GM12878 (cell line): ENCODE data around the gene NCKAP5. TPM values are rescaled to one million over a fixed set of nuclear protein-coding genes. Genes with fewer than 3 reads are reported as not detected.

Experiments used
- ATAC-seq: fragments of 200-7000 bp; cut with Tn5 transposase; 3 replicates; pipeline ENCODE4 v1.9.1; 2020; ENCODE audit warnings: mild to moderate bottlenecking, moderate library complexity
- BruUV-seq: library from RNA; stranded (reverse); fragments of 400-500 nt; replicated peaks from 2 replicates; lab custom pipeline; 2021; lab: Mats Ljungman, UMichigan
- CTCF ChIA-PET: fragments of 300-600 bp; sonication (Branson Sonifier 250); formaldehyde crosslinking; extraction: SDS; loops from one replicate; lab custom pipeline; 2021; ENCODE audit warnings: inconsistent platforms; lab: Yijun Ruan, JAX
- POLR2A ChIA-PET: fragments of 350-600 bp; formaldehyde crosslinking; extraction: SDS; loops from one replicate; lab custom pipeline; 2021; ENCODE audit warnings: inconsistent platforms; lab: Charles Lee
- RAD21 ChIA-PET: fragments of 300-600 bp; sonication (Branson Sonifier 250); formaldehyde crosslinking; loops from one replicate; lab custom pipeline; 2023; ENCODE audit warnings: antibody characterized with exemption; ENCODE audit not compliant: unreplicated experiment; lab: Charles Lee
- SMC1A ChIA-PET: fragments of 300-600 bp; sonication (Branson Sonifier 250); formaldehyde crosslinking; loops from one replicate; lab custom pipeline; 2023; ENCODE audit not compliant: unreplicated experiment, uncharacterized antibody; lab: Charles Lee
- DNase-seq: peaks from one replicate; pipeline ENCODE4 v3.0.0-alpha.2; 2011; ENCODE audit warnings: low read depth, low spot score
- FAIRE-seq: peaks from 3 replicates; lab custom pipeline; 2011; peaks lifted over from hg19 to GRCh38; lab: Jason Lieb, UNC
- H2AFZ ChIP-seq: 2 replicates; pipeline ENCODE4 v1.6.0; 2011; ENCODE audit warnings: low read depth, low read length, control low read depth; ENCODE audit not compliant: control insufficient read depth
- H3K27ac ChIP-seq: 2 replicates; pipeline ENCODE4 v1.5.1; 2011; ENCODE audit warnings: control low read depth; ENCODE audit not compliant: control insufficient read depth, insufficient read depth
- H3K27me3 ChIP-seq, 2 experiments: replicated peaks in 1 of 2; 2 replicates each; pipeline versions ENCODE4 v1.6.0 to v1.6.1; 2011; ENCODE audit warnings: low read length in 1 of 2; ENCODE audit not compliant: control insufficient read depth in 2 of 2, insufficient read depth in 2 of 2
- H3K36me3 ChIP-seq, 2 experiments: 2 replicates each; pipeline ENCODE4 v1.5.1; 2011; ENCODE audit warnings: low read length in 1 of 2; ENCODE audit not compliant: control insufficient read depth in 2 of 2, insufficient read depth in 2 of 2
- H3K4me1 ChIP-seq: 2 replicates; pipeline ENCODE4 v1.6.1; 2011; ENCODE audit warnings: mild to moderate bottlenecking, low read length, moderate library complexity, mixed read lengths; ENCODE audit not compliant: control insufficient read depth, insufficient read depth
- H3K4me2 ChIP-seq: 2 replicates; pipeline ENCODE4 v1.6.0; 2011; ENCODE audit warnings: control low read depth; ENCODE audit not compliant: control insufficient read depth, insufficient read depth
- H3K4me3 ChIP-seq: fragments of 200-600 bp; sonication (generic); 2 replicates; pipeline ENCODE4 v1.5.1; 2016
- H3K79me2 ChIP-seq: 2 replicates; pipeline ENCODE4 v1.6.0; 2011; ENCODE audit warnings: low read length; ENCODE audit not compliant: control insufficient read depth, insufficient read depth
- H3K9ac ChIP-seq: 2 replicates; pipeline ENCODE4 v1.8.0; 2011; ENCODE audit warnings: low read length, control low read depth, mixed read lengths; ENCODE audit not compliant: control insufficient read depth, insufficient read depth
- H3K9me3 ChIP-seq: replicated peaks from 3 replicates; pipeline ENCODE4 v1.5.1; 2011; ENCODE audit warnings: mild to moderate bottlenecking, low read length; ENCODE audit not compliant: control insufficient read depth, insufficient read depth
- H4K20me1 ChIP-seq: 2 replicates; pipeline ENCODE4 v1.6.0; 2011; ENCODE audit not compliant: control insufficient read depth, insufficient read depth
- BMI1 ChIP-seq: fragments of 450-650 bp; IDR thresholded peaks from 2 replicates; pipeline ENCODE4 v1.6.1; 2016; ENCODE audit warnings: mild to moderate bottlenecking, moderate library complexity, borderline replicate concordance
- EP300 ChIP-seq, 2 experiments: fragments of 150-350 bp in 1 of 2; IDR thresholded peaks; 2 replicates each; pipeline ENCODE4 v1.6.1; 2011 to 2012; ENCODE audit warnings: low read depth in 2 of 2, low read length in 2 of 2, borderline replicate concordance in 1 of 2, improper control_type of control experiment in 1 of 2, inconsistent platforms in 1 of 2; ENCODE audit not compliant: control insufficient read depth in 1 of 2
- GATAD2B ChIP-seq: fragments of 450-650 bp; conservative IDR thresholded peaks from 2 replicates; pipeline ENCODE4 v1.6.1; 2017; ENCODE audit warnings: low read depth, mild to moderate bottlenecking, moderate library complexity
- KAT2A ChIP-seq: conservative IDR thresholded peaks from 2 replicates; pipeline ENCODE4 v1.6.1; 2011; ENCODE audit warnings: low read depth, low read length; ENCODE audit not compliant: control insufficient read depth
- NFYB ChIP-seq: IDR thresholded peaks from 2 replicates; pipeline ENCODE4 v1.6.1; 2011; ENCODE audit warnings: low read depth, mild to moderate bottlenecking, low read length, improper control_type of control experiment, moderate library complexity; ENCODE audit not compliant: insufficient read depth
- ZNF217 ChIP-seq: fragments of 450-650 bp; IDR thresholded peaks from 2 replicates; pipeline ENCODE4 v1.6.1; 2017; ENCODE audit warnings: antibody characterized with exemption, mild to moderate bottlenecking
- WGBS: methylation state at CpG from one replicate; pipeline ENCODE4 v1.1.6; 2016; ENCODE audit warnings: low lambda C conversion rate; ENCODE audit not compliant: insufficient replicate concordance, insufficient coverage; ENCODE audit errors: missing lambda C conversion rate; 5-methylcytosine and 5-hydroxymethylcytosine counted together
- in situ Hi-C: fragments of 300-500 bp; cut with MboI; formaldehyde crosslinking; loops from 9 replicates; pipeline ENCODE4 v1.14.3; 2018; ENCODE audit warnings: mixed read lengths
- intact Hi-C: fragments of 100-400 bp; cut with micrococcal nuclease; formaldehyde crosslinking; loops from one replicate; pipeline ENCODE4 v1.14.2; 2022; ENCODE audit not compliant: unreplicated experiment
- polyA plus RNA-seq, 11 experiments: library from polyadenylated mRNA; depleted of rRNA in 4 of 11; unstranded in 6 of 11; stranded (reverse) in 5 of 11; fragments of >200 nt; fragmentation: Nextera tagmentation in 4 of 11; fragmentation: Illumina TruSeq in 1 of 11; extraction: Ambion mirVana in 4 of 11; extraction: Trizol in 1 of 11; gene quantifications; 1 replicate in 1 of 11; 2 replicates in 10 of 11; pipeline versions ENCODE4 v1.2.1 to v1.2.3, GENCODE V29; 2011 to 2016; ENCODE audit warnings: inconsistent platforms in 2 of 11, missing spikeins in 2 of 11, low read depth in 1 of 11
- total RNA-seq, 4 experiments: library from RNA; depleted of rRNA in 3 of 4; stranded (reverse); fragments of >200 nt in 3 of 4; fragmentation: Illumina TruSeq in 1 of 4; extraction: Trizol in 1 of 4; gene quantifications; 2 replicates each; pipeline versions ENCODE4 v1.2.1 to v1.2.3, GENCODE V29; 2013 to 2021
- TF ChIP-seq, protein P1 (sequence below): fragments of 450-650 bp; IDR thresholded peaks from 2 replicates; pipeline ENCODE4 v1.6.1; 2017; ENCODE audit warnings: low read depth, mild to moderate bottlenecking, moderate library complexity
- TF ChIP-seq, protein P2 (sequence below): fragments of 450-650 bp; IDR thresholded peaks from 2 replicates; pipeline ENCODE4 v1.6.1; 2016; ENCODE audit warnings: mild to moderate bottlenecking, moderate library complexity, borderline replicate concordance
- TF ChIP-seq, protein P3 (sequence below): fragments of 450-650 bp; IDR thresholded peaks from 2 replicates; pipeline ENCODE4 v1.6.1; 2017; ENCODE audit warnings: mild to moderate bottlenecking, moderate library complexity
- TF ChIP-seq, protein P4 (sequence below): IDR thresholded peaks from 2 replicates; pipeline ENCODE4 v1.6.1; 2012; ENCODE audit warnings: low read depth, low read length, improper control_type of control experiment

NCKAP5 gene
- total and polyA plus RNA-seq, 10 of the 15 experiments (the other 5 are each of a cell fraction or from before 2014, with no cell fraction given) = 0.06 to 0.44 (median 0.16) TPM

DNA sequence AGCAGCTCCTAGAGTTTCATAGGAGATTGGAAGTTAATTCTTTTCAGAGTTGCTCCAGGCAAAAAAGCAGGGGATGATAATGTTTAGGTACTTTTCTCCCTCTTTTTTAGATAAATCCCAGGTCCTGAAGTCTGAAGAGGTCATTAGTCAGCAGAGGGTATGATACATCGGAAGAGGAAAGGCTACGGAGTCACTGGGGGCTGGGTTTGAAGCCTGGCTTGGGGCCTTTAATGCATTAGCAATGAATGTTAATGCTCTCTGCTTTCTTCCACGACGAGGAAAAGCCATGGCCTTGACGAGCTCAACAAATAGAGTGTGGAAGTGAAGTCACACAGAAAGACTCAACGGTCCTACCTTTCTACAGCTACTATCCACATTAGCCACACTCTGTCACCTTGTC, 235.1 kb downstream of the NCKAP5 start:
- Histone ChIP-seq H3K4me1 (no peaks in the 10 kb centered on the region), H3K4me3 (no peak overlapping the region), H3K27me3 (no peaks in the 10 kb centered on the region), H3K9ac (no peak overlapping the region), H4K20me1 (no peaks in the 10 kb centered on the region), H3K36me3 (no peaks in the 10 kb centered on the region), H3K79me2 (no peaks in the 10 kb centered on the region), H3K9me3 (no peaks in the 10 kb centered on the region), H2AFZ (no peak overlapping the region), H3K27ac (no peak overlapping the region), H3K4me2 (no peak overlapping the region)
- intact Hi-C loops = no loop called here
- DNase-seq = no peak
- ChIA-PET POLR2A (interaction anchor here (0.6 kb wide), 1 partner anchor 691 kb away, joined by 3 read pairs; no protein-coding TSS in a partner anchor), SMC1A (interaction anchor here (1.0 kb wide), 1 partner anchor 10 kb away, joined by 3 read pairs; no protein-coding TSS in a partner anchor), RAD21 (no interaction called here), CTCF (no interaction called here)
- BruUV-seq = no TSS peak
- FAIRE-seq = no peak
- in situ Hi-C loops = no loop called here
- ATAC-seq = no peak
- WGBS = under 1% methylated on average over 6 of the region's 6 CpGs
- TF ChIP-seq KAT2A (no peak), EP300 (IDR thresholded peaks at IDR 0.05; ENCODE audit: borderline replicate concordance in 1 of 2, control insufficient read depth in 1 of 2, low read depth in 2 of 2, low read length in 2 of 2) (no peak), ZNF217 (no peak), BMI1 (no peak), GATAD2B (no peak), NFYB (no peak)
- TF ChIP-seq, protein P1, sequence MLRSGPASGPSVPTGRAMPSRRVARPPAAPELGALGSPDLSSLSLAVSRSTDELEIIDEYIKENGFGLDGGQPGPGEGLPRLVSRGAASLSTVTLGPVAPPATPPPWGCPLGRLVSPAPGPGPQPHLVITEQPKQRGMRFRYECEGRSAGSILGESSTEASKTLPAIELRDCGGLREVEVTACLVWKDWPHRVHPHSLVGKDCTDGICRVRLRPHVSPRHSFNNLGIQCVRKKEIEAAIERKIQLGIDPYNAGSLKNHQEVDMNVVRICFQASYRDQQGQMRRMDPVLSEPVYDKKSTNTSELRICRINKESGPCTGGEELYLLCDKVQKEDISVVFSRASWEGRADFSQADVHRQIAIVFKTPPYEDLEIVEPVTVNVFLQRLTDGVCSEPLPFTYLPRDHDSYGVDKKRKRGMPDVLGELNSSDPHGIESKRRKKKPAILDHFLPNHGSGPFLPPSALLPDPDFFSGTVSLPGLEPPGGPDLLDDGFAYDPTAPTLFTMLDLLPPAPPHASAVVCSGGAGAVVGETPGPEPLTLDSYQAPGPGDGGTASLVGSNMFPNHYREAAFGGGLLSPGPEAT = no peak
- TF ChIP-seq, protein P2, sequence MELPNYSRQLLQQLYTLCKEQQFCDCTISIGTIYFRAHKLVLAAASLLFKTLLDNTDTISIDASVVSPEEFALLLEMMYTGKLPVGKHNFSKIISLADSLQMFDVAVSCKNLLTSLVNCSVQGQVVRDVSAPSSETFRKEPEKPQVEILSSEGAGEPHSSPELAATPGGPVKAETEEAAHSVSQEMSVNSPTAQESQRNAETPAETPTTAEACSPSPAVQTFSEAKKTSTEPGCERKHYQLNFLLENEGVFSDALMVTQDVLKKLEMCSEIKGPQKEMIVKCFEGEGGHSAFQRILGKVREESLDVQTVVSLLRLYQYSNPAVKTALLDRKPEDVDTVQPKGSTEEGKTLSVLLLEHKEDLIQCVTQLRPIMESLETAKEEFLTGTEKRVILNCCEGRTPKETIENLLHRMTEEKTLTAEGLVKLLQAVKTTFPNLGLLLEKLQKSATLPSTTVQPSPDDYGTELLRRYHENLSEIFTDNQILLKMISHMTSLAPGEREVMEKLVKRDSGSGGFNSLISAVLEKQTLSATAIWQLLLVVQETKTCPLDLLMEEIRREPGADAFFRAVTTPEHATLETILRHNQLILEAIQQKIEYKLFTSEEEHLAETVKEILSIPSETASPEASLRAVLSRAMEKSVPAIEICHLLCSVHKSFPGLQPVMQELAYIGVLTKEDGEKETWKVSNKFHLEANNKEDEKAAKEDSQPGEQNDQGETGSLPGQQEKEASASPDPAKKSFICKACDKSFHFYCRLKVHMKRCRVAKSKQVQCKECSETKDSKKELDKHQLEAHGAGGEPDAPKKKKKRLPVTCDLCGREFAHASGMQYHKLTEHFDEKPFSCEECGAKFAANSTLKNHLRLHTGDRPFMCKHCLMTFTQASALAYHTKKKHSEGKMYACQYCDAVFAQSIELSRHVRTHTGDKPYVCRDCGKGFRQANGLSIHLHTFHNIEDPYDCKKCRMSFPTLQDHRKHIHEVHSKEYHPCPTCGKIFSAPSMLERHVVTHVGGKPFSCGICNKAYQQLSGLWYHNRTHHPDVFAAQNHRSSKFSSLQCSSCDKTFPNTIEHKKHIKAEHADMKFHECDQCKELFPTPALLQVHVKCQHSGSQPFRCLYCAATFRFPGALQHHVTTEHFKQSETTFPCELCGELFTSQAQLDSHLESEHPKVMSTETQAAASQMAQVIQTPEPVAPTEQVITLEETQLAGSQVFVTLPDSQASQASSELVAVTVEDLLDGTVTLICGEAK = no peak
- TF ChIP-seq, protein P3, sequence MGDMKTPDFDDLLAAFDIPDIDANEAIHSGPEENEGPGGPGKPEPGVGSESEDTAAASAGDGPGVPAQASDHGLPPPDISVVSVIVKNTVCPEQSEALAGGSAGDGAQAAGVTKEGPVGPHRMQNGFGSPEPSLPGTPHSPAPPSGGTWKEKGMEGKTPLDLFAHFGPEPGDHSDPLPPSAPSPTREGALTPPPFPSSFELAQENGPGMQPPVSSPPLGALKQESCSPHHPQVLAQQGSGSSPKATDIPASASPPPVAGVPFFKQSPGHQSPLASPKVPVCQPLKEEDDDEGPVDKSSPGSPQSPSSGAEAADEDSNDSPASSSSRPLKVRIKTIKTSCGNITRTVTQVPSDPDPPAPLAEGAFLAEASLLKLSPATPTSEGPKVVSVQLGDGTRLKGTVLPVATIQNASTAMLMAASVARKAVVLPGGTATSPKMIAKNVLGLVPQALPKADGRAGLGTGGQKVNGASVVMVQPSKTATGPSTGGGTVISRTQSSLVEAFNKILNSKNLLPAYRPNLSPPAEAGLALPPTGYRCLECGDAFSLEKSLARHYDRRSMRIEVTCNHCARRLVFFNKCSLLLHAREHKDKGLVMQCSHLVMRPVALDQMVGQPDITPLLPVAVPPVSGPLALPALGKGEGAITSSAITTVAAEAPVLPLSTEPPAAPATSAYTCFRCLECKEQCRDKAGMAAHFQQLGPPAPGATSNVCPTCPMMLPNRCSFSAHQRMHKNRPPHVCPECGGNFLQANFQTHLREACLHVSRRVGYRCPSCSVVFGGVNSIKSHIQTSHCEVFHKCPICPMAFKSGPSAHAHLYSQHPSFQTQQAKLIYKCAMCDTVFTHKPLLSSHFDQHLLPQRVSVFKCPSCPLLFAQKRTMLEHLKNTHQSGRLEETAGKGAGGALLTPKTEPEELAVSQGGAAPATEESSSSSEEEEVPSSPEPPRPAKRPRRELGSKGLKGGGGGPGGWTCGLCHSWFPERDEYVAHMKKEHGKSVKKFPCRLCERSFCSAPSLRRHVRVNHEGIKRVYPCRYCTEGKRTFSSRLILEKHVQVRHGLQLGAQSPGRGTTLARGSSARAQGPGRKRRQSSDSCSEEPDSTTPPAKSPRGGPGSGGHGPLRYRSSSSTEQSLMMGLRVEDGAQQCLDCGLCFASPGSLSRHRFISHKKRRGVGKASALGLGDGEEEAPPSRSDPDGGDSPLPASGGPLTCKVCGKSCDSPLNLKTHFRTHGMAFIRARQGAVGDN = no peak
- TF ChIP-seq, protein P4, sequence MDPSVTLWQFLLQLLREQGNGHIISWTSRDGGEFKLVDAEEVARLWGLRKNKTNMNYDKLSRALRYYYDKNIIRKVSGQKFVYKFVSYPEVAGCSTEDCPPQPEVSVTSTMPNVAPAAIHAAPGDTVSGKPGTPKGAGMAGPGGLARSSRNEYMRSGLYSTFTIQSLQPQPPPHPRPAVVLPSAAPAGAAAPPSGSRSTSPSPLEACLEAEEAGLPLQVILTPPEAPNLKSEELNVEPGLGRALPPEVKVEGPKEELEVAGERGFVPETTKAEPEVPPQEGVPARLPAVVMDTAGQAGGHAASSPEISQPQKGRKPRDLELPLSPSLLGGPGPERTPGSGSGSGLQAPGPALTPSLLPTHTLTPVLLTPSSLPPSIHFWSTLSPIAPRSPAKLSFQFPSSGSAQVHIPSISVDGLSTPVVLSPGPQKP = no peak
